Measurements from ENCODE around the gene TSPAN9. TPM values are rescaled to one million over a fixed set of nuclear protein-coding genes. Genes with fewer than 3 reads are reported as not detected.

Gene TSPAN9
- polyA plus RNA-seq, 1 of the 3 experiments (the other 2 are of a cell fraction): 34.9 TPM

- no peak for TF ChIP-seq RXRA (IDR thresholded peaks at IDR 0.05; ENCODE audit: borderline replicate concordance, low read depth)
These were observed 40.4 kb downstream of the TSPAN9 start (continued) for GRCh38 chr12:3117591-3118015.

GRCh38 chr12:3119192-3119755 is 42.1 kb downstream of the TSPAN9 start:
- Histone ChIP-seq H4K20me1 (ENCODE audit: insufficient read depth) (no peaks in the 10 kb centered on the region), H3K9me2 (no peaks in the 10 kb centered on the region), H3K9me3 (no peaks in the 10 kb centered on the region), H3K27me3 (ENCODE audit: insufficient read depth) (no peaks in the 10 kb centered on the region), H3K36me3 (replicated peaks in 1 of 2; ENCODE audit: control insufficient read depth in 1 of 2, insufficient read depth in 2 of 2, low read length in 1 of 2) (no peaks in the 10 kb centered on the region), H3K4me3 (ENCODE audit: low read depth in 2 of 2, low read length in 1 of 2) (no peak overlapping the region), H3K27ac (ENCODE audit: low read depth in 2 of 2, low read length in 1 of 2) (no peak overlapping the region), H3F3A (replicated peaks; ENCODE audit: insufficient read depth) (peaks cover 34% of the 10 kb centered on the region), H3K79me2 (ENCODE audit: insufficient read depth) (peaks cover 4% of the 10 kb centered on the region; the same call in 1 of the 2 replicates), H3K4me1 (ENCODE audit: control insufficient read depth in 1 of 2, insufficient read depth in 2 of 2, low read depth in 1 of 2, low read length in 1 of 2) (peaks cover 36 to 42% of the 10 kb centered on the region in 2 experiments), H3K9ac (no peak overlapping the region), H3K4me2 (no peak overlapping the region), H2AFZ (ENCODE audit: low read depth) (no peak overlapping the region)
- WGBS (ENCODE audit: low lambda C conversion rate): 88% methylated on average over 9 of the region's 9 CpGs
- ChIA-PET POLR2A (interaction anchor here (0.6 kb wide), 1 partner anchor 43 kb away, joined by 5 read pairs; no protein-coding TSS in a partner anchor), CTCF (interaction anchor here (1.1 to 3.8 kb wide), 4 partner anchors 16 to 181 kb away, joined by 3 to 20 read pairs (median 6); no protein-coding TSS in a partner anchor)
- TF ChIP-seq FOSL2 (IDR thresholded peaks at IDR 0.05; ENCODE audit: borderline replicate concordance, low read depth): no peak
- no peak for TF ChIP-seq POLR2AphosphoS5 (IDR thresholded peaks at IDR 0.05; ENCODE audit: low read depth, low read length)
- TF ChIP-seq, protein P1, sequence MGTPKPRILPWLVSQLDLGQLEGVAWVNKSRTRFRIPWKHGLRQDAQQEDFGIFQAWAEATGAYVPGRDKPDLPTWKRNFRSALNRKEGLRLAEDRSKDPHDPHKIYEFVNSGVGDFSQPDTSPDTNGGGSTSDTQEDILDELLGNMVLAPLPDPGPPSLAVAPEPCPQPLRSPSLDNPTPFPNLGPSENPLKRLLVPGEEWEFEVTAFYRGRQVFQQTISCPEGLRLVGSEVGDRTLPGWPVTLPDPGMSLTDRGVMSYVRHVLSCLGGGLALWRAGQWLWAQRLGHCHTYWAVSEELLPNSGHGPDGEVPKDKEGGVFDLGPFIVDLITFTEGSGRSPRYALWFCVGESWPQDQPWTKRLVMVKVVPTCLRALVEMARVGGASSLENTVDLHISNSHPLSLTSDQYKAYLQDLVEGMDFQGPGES (IDR thresholded peaks at IDR 0.05; ENCODE audit: low read depth, low read length): no peak
- TF ChIP-seq JUND (IDR thresholded peaks at IDR 0.05): no peak
- TF ChIP-seq SIN3A (IDR thresholded peaks at IDR 0.05; ENCODE audit: borderline replicate concordance, low read depth, low read length): no peak
- TF ChIP-seq ZBTB33 (IDR thresholded peaks at IDR 0.05; ENCODE audit: borderline replicate concordance, low read depth): no peak
- no peak for TF ChIP-seq RCOR1 (IDR thresholded peaks at IDR 0.05; ENCODE audit: low read length)
- TF ChIP-seq NFIC (IDR thresholded peaks at IDR 0.05; ENCODE audit: borderline replicate concordance): no peak
- no peak for TF ChIP-seq TEAD4 (IDR thresholded peaks at IDR 0.05; ENCODE audit: borderline replicate concordance, insufficient read depth)
- TF ChIP-seq YY1 (IDR thresholded peaks at IDR 0.05; ENCODE audit: low read depth): no peak
- TF ChIP-seq MXI1 (IDR thresholded peaks at IDR 0.05; ENCODE audit: low read depth, low read length): no peak
- no peak for TF ChIP-seq CHD2 (IDR thresholded peaks at IDR 0.05; ENCODE audit: low read length, partially characterized antibody)
- no peak for TF ChIP-seq PBX3 (IDR thresholded peaks at IDR 0.05)
- TF ChIP-seq FOXM1 (IDR thresholded peaks at IDR 0.05; ENCODE audit: low read depth): no peak
- DNase-seq: no peak

Measured in SK-N-SH (cell line).